CD8-positive, alpha-beta memory T cell (primary cell): ENCODE measurements around the gene MAEA. TPM values are rescaled to one million over a fixed set of nuclear protein-coding genes. Genes with fewer than 3 reads are reported as not detected.

Experiments
- CTCF ChIA-PET: fragments of 350-600 bp; sonication (Branson Sonifier 250); formaldehyde crosslinking; loops from one replicate; lab custom pipeline; 2021; ENCODE audit warnings: antibody characterized with exemption; lab: Charles Lee
- POLR2A ChIA-PET: fragments of 350-600 bp; sonication (Branson Sonifier 250); formaldehyde crosslinking; loops from one replicate; lab custom pipeline; 2021; ENCODE audit warnings: antibody characterized with exemption; lab: Charles Lee
- DNase-seq, 5 donors: peaks; one replicate each; pipeline versions ENCODE4 v3.0.0 to v3.0.0-alpha.2; 2020 to 2022; ENCODE audit warnings: mixed read lengths in 1 of 5
- H3K27ac ChIP-seq: one replicate; pipeline ENCODE4 v1.7.0; 2013; ENCODE audit warnings: low read depth, mild to moderate bottlenecking, low read length, moderate library complexity
- H3K27me3 ChIP-seq: 2 replicates; pipeline ENCODE4 v1.7.0; 2013; ENCODE audit warnings: low read length, mild to moderate bottlenecking; ENCODE audit not compliant: insufficient read depth, poor library complexity, severe bottlenecking
- H3K36me3 ChIP-seq: 2 replicates; pipeline ENCODE4 v1.7.0; 2013; ENCODE audit warnings: mild to moderate bottlenecking, low read length, moderate library complexity; ENCODE audit not compliant: insufficient read depth
- H3K4me1 ChIP-seq: 2 replicates; pipeline ENCODE4 v1.7.0; 2013; ENCODE audit warnings: mild to moderate bottlenecking, low read length, moderate library complexity; ENCODE audit not compliant: insufficient read depth
- H3K4me3 ChIP-seq: 2 replicates; pipeline ENCODE4 v1.7.0; 2013; ENCODE audit warnings: mild to moderate bottlenecking, low read length
- H3K9me3 ChIP-seq: 2 replicates; pipeline ENCODE4 v1.7.0; 2013; ENCODE audit warnings: mild to moderate bottlenecking, low read length
- H3K27ac Mint-ChIP-seq, 8 donors: one replicate each; pipeline ENCODE4 v1.8.0; 2020 to 2021; ENCODE audit warnings: mixed read lengths in 8 of 8, mild to moderate bottlenecking in 6 of 8, inconsistent platforms in 3 of 8, moderate library complexity in 3 of 8
- H3K27me3 Mint-ChIP-seq, 2 donors: one replicate each; pipeline ENCODE4 v1.8.0; 2020 to 2021; ENCODE audit warnings: mixed read lengths in 2 of 2, mild to moderate bottlenecking in 1 of 2, moderate library complexity in 1 of 2
- H3K36me3 Mint-ChIP-seq, 3 donors: one replicate each; pipeline ENCODE4 v1.8.0; 2020 to 2021; ENCODE audit warnings: mixed read lengths in 3 of 3, inconsistent platforms in 1 of 3, mild to moderate bottlenecking in 1 of 3
- H3K4me1 Mint-ChIP-seq, 3 donors: one replicate each; pipeline ENCODE4 v1.8.0; 2020 to 2021; ENCODE audit warnings: mixed read lengths in 3 of 3, inconsistent platforms in 1 of 3, mild to moderate bottlenecking in 1 of 3
- H3K4me3 Mint-ChIP-seq, 7 donors: one replicate each; pipeline ENCODE4 v1.8.0; 2020 to 2021; ENCODE audit warnings: mixed read lengths in 7 of 7, mild to moderate bottlenecking in 6 of 7, moderate library complexity in 4 of 7, inconsistent platforms in 2 of 7
- H3K9me3 Mint-ChIP-seq, 5 donors: one replicate each; pipeline ENCODE4 v1.8.0; 2020 to 2022; ENCODE audit warnings: mixed read lengths in 5 of 5, mild to moderate bottlenecking in 3 of 5, moderate library complexity in 2 of 5, inconsistent platforms in 1 of 5
- polyA plus RNA-seq: library from polyadenylated mRNA; unstranded; fragments of 300-500 nt; fragmentation: Illumina TruSeq; gene quantifications from one replicate; pipeline ENCODE4 v1.2.3, GENCODE V29; 2021
- total RNA-seq, 2 experiments: library from RNA; stranded (reverse); gene quantifications; one replicate each; pipeline ENCODE4 v1.2.3, GENCODE V29; 2021

The MAEA gene
- total RNA-seq (10 to 100 TPM; 59.4 to 63.8 TPM), polyA plus RNA-seq (75.3 TPM)

- H3K4me1 ChIP-seq, result peaks cover 39% of the 10 kb centered on the region
- H3K9me3 Mint-ChIP-seq, result no peaks in the 10 kb centered on the region
- CTCF ChIA-PET, result interaction anchor here (0.7 to 1.8 kb wide), 7 partner anchors 8 to 316 kb away, joined by 3 to 12 read pairs (median 5); partner anchors contain the start of gene UVSSA
- peak within 1 kb of the TSS; percentile 80 for H3K27ac ChIP-seq
- no peaks in the 10 kb centered on the region for H3K27me3 ChIP-seq
- H3K4me3 ChIP-seq, result peak within 1 kb of the TSS; percentile 88
- H3K36me3 Mint-ChIP-seq, result peaks cover 0 to 15% (median 0%) of the 10 kb centered on the region in 3 donors
- H3K4me3 Mint-ChIP-seq, result peak within 1 kb of the TSS; percentile 89 to 99 (median 92)
- POLR2A ChIA-PET, result interaction anchor here (0.6 to 2.4 kb wide), 7 partner anchors 21 to 87 kb away, joined by 3 to 15 read pairs (median 4); partner anchors contain the start of genes CTBP1 and UVSSA
- no peaks in the 10 kb centered on the region for H3K9me3 ChIP-seq
- peak within 1 kb of the TSS; percentile 91 to 98 (median 96) for H3K27ac Mint-ChIP-seq
- DNase-seq, result peak; percentile 94 to 98 (median 96)
- H3K36me3 ChIP-seq, result no peaks in the 10 kb centered on the region
- H3K27me3 Mint-ChIP-seq, result peaks cover 0 to 4% of the 10 kb centered on the region in 2 donors
- peaks cover 31 to 47% (median 42%) of the 10 kb centered on the region in 3 donors for H3K4me1 Mint-ChIP-seq
These were observed at the start of gene MAEA for GRCh38 chr4:1289207-1290164. Gene MAEA (plus strand): TSS chr4:1289891. CDS start chr4:1289914, 23 bp downstream.

DNA sequence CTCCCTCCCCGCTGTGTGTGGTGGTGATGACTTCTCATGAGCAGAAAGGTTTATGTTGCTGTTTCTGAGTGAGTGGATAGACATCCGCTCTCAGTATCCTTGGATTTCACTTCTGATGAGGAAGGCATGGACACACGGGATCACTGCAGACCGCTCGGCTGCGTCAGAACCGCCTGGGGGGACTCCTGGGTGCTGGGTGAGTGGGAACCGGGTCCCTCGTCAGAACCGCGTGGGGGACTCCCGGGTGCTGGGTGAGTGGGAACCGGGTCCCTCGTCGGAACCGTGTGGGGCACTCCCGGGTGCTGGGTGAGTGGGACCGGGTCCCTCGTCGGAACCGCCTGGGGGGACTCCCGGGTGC lies 49.8 kb upstream of the MAEA start:
- Histone ChIP-seq H3K27ac (no peak overlapping the region), H3K36me3 (peaks cover 12% of the 10 kb centered on the region), H3K27me3 (no peaks in the 10 kb centered on the region), H3K4me3 (no peak overlapping the region), H3K4me1 (peaks cover 16% of the 10 kb centered on the region), H3K9me3 (no peaks in the 10 kb centered on the region)
- DNase-seq, result peak in 1 of 5 donors; percentile 42
- H3K9me3 Mint-ChIP-seq, result no peaks in the 10 kb centered on the region
- peaks cover 0 to 50% (median 2%) of the 10 kb centered on the region in 3 donors for H3K36me3 Mint-ChIP-seq
- peaks cover 0 to 1% of the 10 kb centered on the region in 2 donors for H3K27me3 Mint-ChIP-seq
- H3K27ac Mint-ChIP-seq, result no peak overlapping the region
- ChIA-PET CTCF (no interaction called here), POLR2A (no interaction called here)
- peaks cover 24 to 44% (median 27%) of the 10 kb centered on the region in 3 donors for H3K4me1 Mint-ChIP-seq
- no peak overlapping the region for H3K4me3 Mint-ChIP-seq

DNA sequence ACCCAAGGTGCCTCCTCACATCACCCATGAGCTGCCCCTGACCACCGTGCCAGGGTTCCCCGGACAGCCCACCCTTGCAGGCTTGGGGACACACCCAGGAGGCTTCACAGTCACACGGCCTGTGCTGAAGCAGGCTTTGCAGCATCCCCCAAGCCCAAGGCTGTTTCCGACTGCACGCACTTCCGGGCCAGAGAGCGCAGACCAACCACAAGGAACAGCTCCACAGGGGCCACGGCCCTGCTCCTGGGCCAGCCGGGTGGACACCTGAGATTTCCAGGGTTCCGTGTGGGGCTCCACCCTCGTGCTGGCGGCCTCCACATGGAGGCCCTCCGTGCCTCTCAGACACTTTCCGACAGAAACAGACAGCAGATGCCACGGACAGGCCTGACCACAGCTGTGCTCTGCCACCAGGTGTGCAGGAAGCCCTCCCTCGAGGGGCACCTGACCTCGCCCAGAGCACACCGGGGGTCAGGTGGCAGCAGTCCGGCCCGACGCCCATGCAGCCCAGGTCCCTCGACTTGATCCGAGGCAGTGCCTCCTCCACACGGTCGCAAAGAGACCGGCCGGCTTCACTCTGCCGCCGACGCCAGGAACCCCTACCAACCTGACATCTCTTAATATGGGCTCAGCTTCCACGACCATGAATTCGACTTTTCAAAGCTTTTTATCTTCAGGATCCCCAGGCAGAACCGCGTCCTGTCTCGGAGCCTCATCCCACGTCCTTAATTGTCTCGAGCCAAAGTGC lies 48.8 kb upstream of the MAEA start:
- no peak overlapping the region for H3K4me3 ChIP-seq
- H3K27ac ChIP-seq, result no peak overlapping the region
- DNase-seq, result peak in 1 of 5 donors; percentile 42
- peak overlapping the region in 1 of 7 donors; percentile 56 for H3K4me3 Mint-ChIP-seq
- ChIA-PET POLR2A (no interaction called here), CTCF (interaction anchor here (1.0 kb wide), 1 partner anchor 73 kb away, joined by 3 read pairs; no protein-coding TSS in a partner anchor)
- H3K9me3 Mint-ChIP-seq, result no peaks in the 10 kb centered on the region
- no peaks in the 10 kb centered on the region for H3K9me3 ChIP-seq
- H3K27me3 Mint-ChIP-seq, result peaks cover 0 to 1% of the 10 kb centered on the region in 2 donors
- peaks cover 26% of the 10 kb centered on the region for H3K4me1 ChIP-seq
- peaks cover 26 to 49% (median 31%) of the 10 kb centered on the region in 3 donors for H3K4me1 Mint-ChIP-seq
- H3K36me3 ChIP-seq, result peaks cover 3% of the 10 kb centered on the region
- H3K27me3 ChIP-seq, result no peaks in the 10 kb centered on the region
- peak overlapping the region in 2 of 8 donors; percentile 62 to 83 for H3K27ac Mint-ChIP-seq
- peaks cover 0 to 43% (median 0%) of the 10 kb centered on the region in 3 donors for H3K36me3 Mint-ChIP-seq

- Histone ChIP-seq H3K4me1 (peaks cover 32% of the 10 kb centered on the region), H3K9me3 (no peaks in the 10 kb centered on the region), H3K27me3 (no peaks in the 10 kb centered on the region), H3K27ac (no peak overlapping the region), H3K36me3 (no peaks in the 10 kb centered on the region), H3K4me3 (no peak overlapping the region)
- Mint-ChIP-seq H3K4me3 (peak overlapping the region in 1 of 7 donors; percentile 56), H3K27ac (peak overlapping the region in 2 of 8 donors; percentile 62 to 83), H3K27me3 (peaks cover 0 to 1% of the 10 kb centered on the region in 2 donors), H3K4me1 (peaks cover 29 to 55% (median 37%) of the 10 kb centered on the region in 3 donors), H3K36me3 (peaks cover 0 to 39% (median 0%) of the 10 kb centered on the region in 3 donors), H3K9me3 (no peaks in the 10 kb centered on the region)
- peak in 1 of 5 donors; percentile 38 for DNase-seq
- ChIA-PET CTCF (interaction anchor here (1.0 kb wide), 1 partner anchor 74 kb away, joined by 3 read pairs; no protein-coding TSS in a partner anchor), POLR2A (no interaction called here)
These were observed 48.2 kb upstream of the MAEA start for GRCh38 chr4:1241466-1241935.

- peaks cover 37% of the 10 kb centered on the region for H3K4me1 ChIP-seq
- no peak overlapping the region for H3K4me3 ChIP-seq
- DNase-seq, result peak in 1 of 5 donors; percentile 37
- Mint-ChIP-seq H3K27ac (peak overlapping the region in 1 of 8 donors; percentile 54), H3K27me3 (peaks cover 0 to 1% of the 10 kb centered on the region in 2 donors), H3K36me3 (peaks cover 0 to 40% (median 0%) of the 10 kb centered on the region in 3 donors), H3K9me3 (no peaks in the 10 kb centered on the region), H3K4me1 (peaks cover 34 to 61% (median 42%) of the 10 kb centered on the region in 3 donors), H3K4me3 (no peak overlapping the region)
- no peak overlapping the region for H3K27ac ChIP-seq
- H3K27me3 ChIP-seq, result no peaks in the 10 kb centered on the region
- CTCF ChIA-PET, result interaction anchor here (1.0 kb wide), 1 partner anchor 75 kb away, joined by 3 read pairs; no protein-coding TSS in a partner anchor
- H3K9me3 ChIP-seq, result no peaks in the 10 kb centered on the region
- POLR2A ChIA-PET, result no interaction called here
- no peaks in the 10 kb centered on the region for H3K36me3 ChIP-seq
These were observed 47.7 kb upstream of the MAEA start for GRCh38 chr4:1241936-1242505.

- peak in 1 of 5 donors; percentile 40 for DNase-seq
- peak overlapping the region in 6 of 8 donors; percentile 18 to 76 (median 52) for H3K27ac Mint-ChIP-seq
- H3K36me3 Mint-ChIP-seq, result peaks cover 0 to 42% (median 0%) of the 10 kb centered on the region in 3 donors
- Histone ChIP-seq H3K27me3 (no peaks in the 10 kb centered on the region), H3K36me3 (no peaks in the 10 kb centered on the region), H3K4me1 (peaks cover 40% of the 10 kb centered on the region), H3K27ac (no peak overlapping the region), H3K9me3 (no peaks in the 10 kb centered on the region), H3K4me3 (no peak overlapping the region)
- H3K4me3 Mint-ChIP-seq, result peak overlapping the region in 3 of 7 donors; percentile 15 to 69 (median 24)
- CTCF ChIA-PET, result interaction anchor here (1.1 to 1.2 kb wide), 2 partner anchors 22 to 41 kb away, joined by 3 to 4 read pairs; no protein-coding TSS in a partner anchor
- no peaks in the 10 kb centered on the region for H3K9me3 Mint-ChIP-seq
- peaks cover 36 to 64% (median 44%) of the 10 kb centered on the region in 3 donors for H3K4me1 Mint-ChIP-seq
- POLR2A ChIA-PET, result no interaction called here
- H3K27me3 Mint-ChIP-seq, result peaks cover 0 to 1% of the 10 kb centered on the region in 2 donors
These were observed 46.9 kb upstream of the MAEA start for GRCh38 chr4:1242506-1243450.
